GM23338 (cell line): ENCODE data around the gene VWA2. TPM values are rescaled to one million over a fixed set of nuclear protein-coding genes. Genes with fewer than 3 reads are reported as not detected.

Experiments used
- ATAC-seq: fragments of 200-7000 bp; cut with Tn5 transposase; 3 replicates; pipeline ENCODE4 v1.9.1; 2020
- DNase-seq: peaks from one replicate; pipeline ENCODE4 v3.0.0-alpha.2; 2015; ENCODE audit warnings: low spot score
- H2AFZ ChIP-seq: fragments of 200-600 bp; sonication (generic); 2 replicates; pipeline ENCODE4 v1.8.0; 2016; ENCODE audit warnings: antibody characterized with exemption, mild to moderate bottlenecking, moderate library complexity
- H3F3A ChIP-seq: fragments of 200-600 bp; sonication (generic); replicated peaks from 2 replicates; pipeline ENCODE4 v1.8.0; 2017; ENCODE audit warnings: antibody characterized with exemption, mixed run types, low read depth
- H3K27ac ChIP-seq: fragments of 200-600 bp; sonication (generic); 2 replicates; pipeline ENCODE4 v1.6.1; 2016; ENCODE audit warnings: low read depth
- H3K27me3 ChIP-seq: fragments of 200-600 bp; sonication (generic); 2 replicates; pipeline ENCODE4 v1.8.0; 2016; ENCODE audit warnings: mild to moderate bottlenecking, mixed run types, moderate library complexity; ENCODE audit not compliant: insufficient read depth
- H3K36me3 ChIP-seq: fragments of 200-600 bp; sonication (generic); 2 replicates; pipeline ENCODE4 v1.8.0; 2016; ENCODE audit warnings: mild to moderate bottlenecking; ENCODE audit not compliant: insufficient read depth
- H3K4me1 ChIP-seq: fragments of 200-600 bp; sonication (generic); 2 replicates; pipeline ENCODE4 v1.8.0; 2016; ENCODE audit warnings: mild to moderate bottlenecking, moderate library complexity; ENCODE audit not compliant: insufficient read depth
- H3K4me2 ChIP-seq: fragments of 200-600 bp; sonication (generic); 2 replicates; pipeline ENCODE4 v1.7.1; 2017; ENCODE audit warnings: mixed run types
- H3K4me3 ChIP-seq: fragments of 200-600 bp; sonication (generic); 2 replicates; pipeline ENCODE4 v1.6.1; 2016; ENCODE audit warnings: mixed run types
- H3K79me2 ChIP-seq: fragments of 200-600 bp; sonication (generic); replicated peaks from 2 replicates; pipeline ENCODE4 v1.8.0; 2017; ENCODE audit warnings: mild to moderate bottlenecking; ENCODE audit not compliant: insufficient read depth
- H3K9me2 ChIP-seq: fragments of 200-600 bp; sonication (generic); 2 replicates; pipeline ENCODE4 v1.8.0; 2017; ENCODE audit not compliant: insufficient read depth
- H4K20me1 ChIP-seq: fragments of 200-600 bp; sonication (generic); replicated peaks from 2 replicates; pipeline ENCODE4 v1.8.0; 2017; ENCODE audit warnings: mild to moderate bottlenecking; ENCODE audit not compliant: insufficient read depth
- H3K27ac Mint-ChIP-seq: 2 replicates; pipeline ENCODE4 v1.8.0; 2020; ENCODE audit warnings: inconsistent platforms, mild to moderate bottlenecking, moderate library complexity, mixed read lengths
- H3K27me3 Mint-ChIP-seq: 3 replicates; pipeline ENCODE4 v1.8.0; 2022; ENCODE audit warnings: low read depth, mild to moderate bottlenecking, moderate library complexity, mixed read lengths, inconsistent platforms; ENCODE audit not compliant: insufficient read depth, poor library complexity
- H3K36me3 Mint-ChIP-seq: 3 replicates; pipeline ENCODE4 v1.8.0; 2021; ENCODE audit warnings: low read depth, mild to moderate bottlenecking, inconsistent platforms, moderate library complexity, mixed read lengths
- H3K4me1 Mint-ChIP-seq: 3 replicates; pipeline ENCODE4 v1.8.0; 2020; ENCODE audit warnings: mild to moderate bottlenecking, inconsistent platforms, mixed read lengths
- H3K4me3 Mint-ChIP-seq: 3 replicates; pipeline ENCODE4 v1.8.0; 2021; ENCODE audit warnings: moderate library complexity, mild to moderate bottlenecking, inconsistent platforms, mixed read lengths
- H3K9me3 Mint-ChIP-seq: 3 replicates; pipeline ENCODE4 v1.8.0; 2020; ENCODE audit warnings: moderate library complexity, mild to moderate bottlenecking, inconsistent platforms, mixed read lengths
- EZH2 ChIP-seq: fragments of 200-600 bp; sonication (generic); IDR thresholded peaks from one replicate; pipeline ENCODE4 v1.8.0; 2017; ENCODE audit warnings: antibody characterized with exemption, mild to moderate bottlenecking, low read depth; ENCODE audit not compliant: unreplicated experiment
- JUNB ChIP-seq: IDR thresholded peaks from one replicate; pipeline ENCODE4 v1.6.1; 2016; ENCODE audit warnings: antibody characterized with exemption; ENCODE audit not compliant: unreplicated experiment
- NANOG ChIP-seq: IDR thresholded peaks from 2 replicates; pipeline ENCODE4 v1.6.1; 2016; ENCODE audit warnings: antibody characterized with exemption, borderline replicate concordance
- POLR2AphosphoS5 ChIP-seq: IDR thresholded peaks from 2 replicates; pipeline ENCODE4 v1.6.1; 2016; ENCODE audit warnings: antibody characterized with exemption, low read depth
- STAT1 ChIP-seq: IDR thresholded peaks from one replicate; pipeline ENCODE4 v1.6.1; 2016; ENCODE audit warnings: antibody characterized with exemption; ENCODE audit not compliant: unreplicated experiment
- ZNF114 ChIP-seq: fragments of 250-450 bp; sonication (Bioruptor Pico); IDR thresholded peaks from 2 replicates; pipeline ENCODE4 v1.5.0; 2020; ENCODE audit warnings: mild to moderate bottlenecking, moderate library complexity
- polyA plus RNA-seq: library from polyadenylated mRNA; unstranded; fragments of >200 nt; fragmentation: Nextera tagmentation; extraction: Ambion mirVana; gene quantifications from 2 replicates; pipeline ENCODE4 v1.2.1, GENCODE V29; 2016
- total RNA-seq: library from RNA; depleted of rRNA; stranded (reverse); fragments of >200 nt; shearing (Covaris generic); gene quantifications from 2 replicates; pipeline ENCODE4 v1.2.3, GENCODE V29; 2014
- TF ChIP-seq, protein P1 (sequence below), 2 experiments: fragments of 200-600 bp in 1 of 2; sonication (generic) in 1 of 2; conservative IDR thresholded peaks; 2 replicates each; pipeline versions ENCODE4 v1.5.1 to v1.6.1; 2016 to 2017; ENCODE audit warnings: antibody characterized with exemption in 2 of 2, low read depth in 2 of 2, mild to moderate bottlenecking in 2 of 2, moderate library complexity in 1 of 2
- TF ChIP-seq, protein P2 (sequence below): IDR thresholded peaks from one replicate; pipeline ENCODE4 v1.6.1; 2018; ENCODE audit warnings: antibody characterized with exemption; ENCODE audit not compliant: unreplicated experiment
- TF ChIP-seq, protein P3 (sequence below): fragments of 250-450 bp; sonication (Bioruptor Pico); IDR thresholded peaks from 2 replicates; pipeline ENCODE4 v1.5.0; 2020; ENCODE audit warnings: mild to moderate bottlenecking, moderate library complexity

Gene VWA2
- total and polyA plus RNA-seq, 2 experiments from 2014 or later, result 0.48 to 3.7 TPM

DNA sequence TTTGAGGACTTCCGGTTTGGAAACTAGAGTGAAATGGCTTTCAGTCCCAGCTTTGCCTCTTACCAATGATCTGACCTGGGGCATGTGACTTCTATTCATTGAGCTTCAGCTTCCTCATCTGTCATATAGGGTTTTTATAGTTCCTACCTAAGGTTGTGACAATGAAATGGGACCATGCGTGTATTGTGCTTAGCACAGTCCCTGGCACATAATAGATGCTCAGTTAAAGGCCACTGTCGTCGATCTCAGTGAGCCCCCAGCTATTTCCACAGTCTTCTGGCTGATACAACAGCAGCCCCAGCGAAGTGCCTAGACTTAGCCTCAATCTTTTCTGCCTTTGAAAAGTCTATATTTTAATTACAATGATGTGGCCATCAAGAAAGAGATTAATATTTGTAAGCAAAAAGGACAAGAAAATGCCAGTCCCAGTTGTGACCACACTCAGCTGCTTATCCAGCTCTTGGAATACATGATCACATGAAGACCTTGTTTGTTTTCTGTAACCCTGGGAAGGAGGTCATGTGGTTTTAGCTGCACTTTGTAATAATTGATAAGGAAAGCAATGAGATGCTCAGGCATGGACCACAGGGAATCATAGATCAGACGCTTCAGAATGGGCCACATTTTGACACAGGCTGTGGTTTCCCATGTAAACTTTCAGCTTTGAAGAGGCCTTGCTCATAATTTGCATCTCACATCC, 44.6 kb downstream of the VWA2 start (continued):
- TF ChIP-seq STAT1 (no peak), EZH2 (no peak), ZNF114 (CRISPR knock-in tag) (no peak), JUNB (no peak), NANOG (no peak)
- TF ChIP-seq, protein P1, sequence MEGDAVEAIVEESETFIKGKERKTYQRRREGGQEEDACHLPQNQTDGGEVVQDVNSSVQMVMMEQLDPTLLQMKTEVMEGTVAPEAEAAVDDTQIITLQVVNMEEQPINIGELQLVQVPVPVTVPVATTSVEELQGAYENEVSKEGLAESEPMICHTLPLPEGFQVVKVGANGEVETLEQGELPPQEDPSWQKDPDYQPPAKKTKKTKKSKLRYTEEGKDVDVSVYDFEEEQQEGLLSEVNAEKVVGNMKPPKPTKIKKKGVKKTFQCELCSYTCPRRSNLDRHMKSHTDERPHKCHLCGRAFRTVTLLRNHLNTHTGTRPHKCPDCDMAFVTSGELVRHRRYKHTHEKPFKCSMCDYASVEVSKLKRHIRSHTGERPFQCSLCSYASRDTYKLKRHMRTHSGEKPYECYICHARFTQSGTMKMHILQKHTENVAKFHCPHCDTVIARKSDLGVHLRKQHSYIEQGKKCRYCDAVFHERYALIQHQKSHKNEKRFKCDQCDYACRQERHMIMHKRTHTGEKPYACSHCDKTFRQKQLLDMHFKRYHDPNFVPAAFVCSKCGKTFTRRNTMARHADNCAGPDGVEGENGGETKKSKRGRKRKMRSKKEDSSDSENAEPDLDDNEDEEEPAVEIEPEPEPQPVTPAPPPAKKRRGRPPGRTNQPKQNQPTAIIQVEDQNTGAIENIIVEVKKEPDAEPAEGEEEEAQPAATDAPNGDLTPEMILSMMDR (conservative IDR thresholded peaks at IDR 0.05; ENCODE audit: low read depth in 2 of 2), result no peak

DNA sequence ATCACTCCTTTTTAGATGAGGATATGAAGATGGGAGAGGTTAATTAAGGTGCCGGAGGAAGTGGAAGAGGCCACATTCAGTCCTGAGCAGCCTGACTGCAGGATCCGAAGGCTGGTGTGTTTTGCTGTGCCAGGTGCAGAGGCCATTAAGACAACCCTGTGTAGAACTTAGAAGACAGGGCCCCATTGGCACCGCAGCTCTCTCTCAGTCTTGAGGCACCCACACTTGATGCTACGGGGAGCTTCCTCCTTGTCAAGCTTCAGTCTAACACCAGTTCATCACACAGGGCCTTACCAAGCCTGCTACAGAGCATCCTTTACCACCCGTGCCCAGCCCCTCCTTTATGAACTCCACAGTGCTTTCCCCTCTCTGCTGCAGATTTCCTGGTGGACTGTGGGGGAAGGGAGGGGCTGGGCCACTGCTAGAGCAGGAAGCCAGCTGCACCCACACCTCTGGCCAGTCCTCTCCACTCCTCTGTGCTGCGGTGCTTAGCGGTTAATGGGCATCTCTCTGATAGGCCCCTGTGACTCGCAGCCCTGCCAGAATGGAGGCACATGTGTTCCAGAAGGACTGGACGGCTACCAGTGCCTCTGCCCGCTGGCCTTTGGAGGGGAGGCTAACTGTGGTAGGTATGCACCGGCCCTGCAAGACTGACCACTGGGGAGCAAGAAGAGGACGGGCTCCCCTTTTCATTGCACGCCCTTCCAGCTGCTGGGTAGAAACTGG, 45.5 kb downstream of the VWA2 start:
- no peaks in the 10 kb centered on the region for H3K4me1 ChIP-seq
- H3K4me1 Mint-ChIP-seq, result no peaks in the 10 kb centered on the region
- no peaks in the 10 kb centered on the region for H3K79me2 ChIP-seq
- H3K4me2 ChIP-seq, result no peak overlapping the region
- no peaks in the 10 kb centered on the region for H3K36me3 ChIP-seq
- no peak overlapping the region for H2AFZ ChIP-seq
- ATAC-seq, result no peak
- no peaks in the 10 kb centered on the region for H3K9me3 Mint-ChIP-seq
- no peaks in the 10 kb centered on the region for H3K36me3 Mint-ChIP-seq
- H3K4me3 ChIP-seq, result no peak overlapping the region
- H3K27me3 ChIP-seq, result no peaks in the 10 kb centered on the region
- H3K27me3 Mint-ChIP-seq, result peaks cover 2% of the 10 kb centered on the region
- H3K9me2 ChIP-seq, result no peaks in the 10 kb centered on the region
- no peaks in the 10 kb centered on the region for H4K20me1 ChIP-seq
- H3K27ac Mint-ChIP-seq, result no peak overlapping the region
- DNase-seq, result no peak
- no peak overlapping the region for H3K27ac ChIP-seq
- no peak overlapping the region for H3K4me3 Mint-ChIP-seq
- no peaks in the 10 kb centered on the region for H3F3A ChIP-seq
- TF ChIP-seq, protein P2, sequence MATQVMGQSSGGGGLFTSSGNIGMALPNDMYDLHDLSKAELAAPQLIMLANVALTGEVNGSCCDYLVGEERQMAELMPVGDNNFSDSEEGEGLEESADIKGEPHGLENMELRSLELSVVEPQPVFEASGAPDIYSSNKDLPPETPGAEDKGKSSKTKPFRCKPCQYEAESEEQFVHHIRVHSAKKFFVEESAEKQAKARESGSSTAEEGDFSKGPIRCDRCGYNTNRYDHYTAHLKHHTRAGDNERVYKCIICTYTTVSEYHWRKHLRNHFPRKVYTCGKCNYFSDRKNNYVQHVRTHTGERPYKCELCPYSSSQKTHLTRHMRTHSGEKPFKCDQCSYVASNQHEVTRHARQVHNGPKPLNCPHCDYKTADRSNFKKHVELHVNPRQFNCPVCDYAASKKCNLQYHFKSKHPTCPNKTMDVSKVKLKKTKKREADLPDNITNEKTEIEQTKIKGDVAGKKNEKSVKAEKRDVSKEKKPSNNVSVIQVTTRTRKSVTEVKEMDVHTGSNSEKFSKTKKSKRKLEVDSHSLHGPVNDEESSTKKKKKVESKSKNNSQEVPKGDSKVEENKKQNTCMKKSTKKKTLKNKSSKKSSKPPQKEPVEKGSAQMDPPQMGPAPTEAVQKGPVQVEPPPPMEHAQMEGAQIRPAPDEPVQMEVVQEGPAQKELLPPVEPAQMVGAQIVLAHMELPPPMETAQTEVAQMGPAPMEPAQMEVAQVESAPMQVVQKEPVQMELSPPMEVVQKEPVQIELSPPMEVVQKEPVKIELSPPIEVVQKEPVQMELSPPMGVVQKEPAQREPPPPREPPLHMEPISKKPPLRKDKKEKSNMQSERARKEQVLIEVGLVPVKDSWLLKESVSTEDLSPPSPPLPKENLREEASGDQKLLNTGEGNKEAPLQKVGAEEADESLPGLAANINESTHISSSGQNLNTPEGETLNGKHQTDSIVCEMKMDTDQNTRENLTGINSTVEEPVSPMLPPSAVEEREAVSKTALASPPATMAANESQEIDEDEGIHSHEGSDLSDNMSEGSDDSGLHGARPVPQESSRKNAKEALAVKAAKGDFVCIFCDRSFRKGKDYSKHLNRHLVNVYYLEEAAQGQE, result no peak
- TF ChIP-seq, protein P1 (conservative IDR thresholded peaks at IDR 0.05; ENCODE audit: low read depth in 2 of 2), result no peak
- TF ChIP-seq, protein P3, sequence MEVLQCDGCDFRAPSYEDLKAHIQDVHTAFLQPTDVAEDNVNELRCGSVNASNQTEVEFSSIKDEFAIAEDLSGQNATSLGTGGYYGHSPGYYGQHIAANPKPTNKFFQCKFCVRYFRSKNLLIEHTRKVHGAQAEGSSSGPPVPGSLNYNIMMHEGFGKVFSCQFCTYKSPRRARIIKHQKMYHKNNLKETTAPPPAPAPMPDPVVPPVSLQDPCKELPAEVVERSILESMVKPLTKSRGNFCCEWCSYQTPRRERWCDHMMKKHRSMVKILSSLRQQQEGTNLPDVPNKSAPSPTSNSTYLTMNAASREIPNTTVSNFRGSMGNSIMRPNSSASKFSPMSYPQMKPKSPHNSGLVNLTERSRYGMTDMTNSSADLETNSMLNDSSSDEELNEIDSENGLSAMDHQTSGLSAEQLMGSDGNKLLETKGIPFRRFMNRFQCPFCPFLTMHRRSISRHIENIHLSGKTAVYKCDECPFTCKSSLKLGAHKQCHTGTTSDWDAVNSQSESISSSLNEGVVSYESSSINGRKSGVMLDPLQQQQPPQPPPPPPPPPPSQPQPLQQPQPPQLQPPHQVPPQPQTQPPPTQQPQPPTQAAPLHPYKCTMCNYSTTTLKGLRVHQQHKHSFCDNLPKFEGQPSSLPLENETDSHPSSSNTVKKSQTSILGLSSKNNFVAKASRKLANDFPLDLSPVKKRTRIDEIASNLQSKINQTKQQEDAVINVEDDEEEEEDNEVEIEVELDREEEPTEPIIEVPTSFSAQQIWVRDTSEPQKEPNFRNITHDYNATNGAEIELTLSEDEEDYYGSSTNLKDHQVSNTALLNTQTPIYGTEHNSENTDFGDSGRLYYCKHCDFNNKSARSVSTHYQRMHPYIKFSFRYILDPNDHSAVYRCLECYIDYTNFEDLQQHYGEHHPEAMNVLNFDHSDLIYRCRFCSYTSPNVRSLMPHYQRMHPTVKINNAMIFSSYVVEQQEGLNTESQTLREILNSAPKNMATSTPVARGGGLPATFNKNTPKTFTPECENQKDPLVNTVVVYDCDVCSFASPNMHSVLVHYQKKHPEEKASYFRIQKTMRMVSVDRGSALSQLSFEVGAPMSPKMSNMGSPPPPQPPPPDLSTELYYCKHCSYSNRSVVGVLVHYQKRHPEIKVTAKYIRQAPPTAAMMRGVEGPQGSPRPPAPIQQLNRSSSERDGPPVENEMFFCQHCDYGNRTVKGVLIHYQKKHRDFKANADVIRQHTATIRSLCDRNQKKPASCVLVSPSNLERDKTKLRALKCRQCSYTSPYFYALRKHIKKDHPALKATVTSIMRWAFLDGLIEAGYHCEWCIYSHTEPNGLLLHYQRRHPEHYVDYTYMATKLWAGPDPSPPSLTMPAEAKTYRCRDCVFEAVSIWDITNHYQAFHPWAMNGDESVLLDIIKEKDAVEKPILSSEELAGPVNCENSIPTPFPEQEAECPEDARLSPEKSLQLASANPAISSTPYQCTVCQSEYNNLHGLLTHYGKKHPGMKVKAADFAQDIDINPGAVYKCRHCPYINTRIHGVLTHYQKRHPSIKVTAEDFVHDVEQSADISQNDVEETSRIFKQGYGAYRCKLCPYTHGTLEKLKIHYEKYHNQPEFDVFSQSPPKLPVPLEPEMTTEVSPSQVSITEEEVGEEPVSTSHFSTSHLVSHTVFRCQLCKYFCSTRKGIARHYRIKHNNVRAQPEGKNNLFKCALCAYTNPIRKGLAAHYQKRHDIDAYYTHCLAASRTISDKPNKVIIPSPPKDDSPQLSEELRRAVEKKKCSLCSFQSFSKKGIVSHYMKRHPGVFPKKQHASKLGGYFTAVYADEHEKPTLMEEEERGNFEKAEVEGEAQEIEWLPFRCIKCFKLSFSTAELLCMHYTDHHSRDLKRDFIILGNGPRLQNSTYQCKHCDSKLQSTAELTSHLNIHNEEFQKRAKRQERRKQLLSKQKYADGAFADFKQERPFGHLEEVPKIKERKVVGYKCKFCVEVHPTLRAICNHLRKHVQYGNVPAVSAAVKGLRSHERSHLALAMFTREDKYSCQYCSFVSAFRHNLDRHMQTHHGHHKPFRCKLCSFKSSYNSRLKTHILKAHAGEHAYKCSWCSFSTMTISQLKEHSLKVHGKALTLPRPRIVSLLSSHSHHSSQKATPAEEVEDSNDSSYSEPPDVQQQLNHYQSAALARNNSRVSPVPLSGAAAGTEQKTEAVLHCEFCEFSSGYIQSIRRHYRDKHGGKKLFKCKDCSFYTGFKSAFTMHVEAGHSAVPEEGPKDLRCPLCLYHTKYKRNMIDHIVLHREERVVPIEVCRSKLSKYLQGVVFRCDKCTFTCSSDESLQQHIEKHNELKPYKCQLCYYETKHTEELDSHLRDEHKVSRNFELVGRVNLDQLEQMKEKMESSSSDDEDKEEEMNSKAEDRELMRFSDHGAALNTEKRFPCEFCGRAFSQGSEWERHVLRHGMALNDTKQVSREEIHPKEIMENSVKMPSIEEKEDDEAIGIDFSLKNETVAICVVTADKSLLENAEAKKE (CRISPR knock-in tag), result no peak
- no peak for TF ChIP-seq POLR2AphosphoS5
- TF ChIP-seq NANOG, result no peak
